H1 (cell line): ENCODE results near the gene ZSWIM4. TPM values are rescaled to one million over a fixed set of nuclear protein-coding genes. Genes with fewer than 3 reads are reported as not detected.

Source experiments
- CTCF ChIA-PET: fragments of 300-600 bp; sonication (Branson Sonifier 250); formaldehyde crosslinking; loops from one replicate; lab custom pipeline; 2021; ENCODE audit not compliant: partially characterized antibody; lab: Charles Lee
- POLR2A ChIA-PET: fragments of 300-600 bp; sonication (Branson Sonifier 250); formaldehyde crosslinking; loops from one replicate; lab custom pipeline; 2021; ENCODE audit warnings: inconsistent platforms; ENCODE audit not compliant: partially characterized antibody; lab: Charles Lee
- DNase-seq, 2 experiments: peaks; one replicate each; pipeline versions ENCODE4 v3.0.0 to v3.0.0-alpha.2; 2010 to 2022; ENCODE audit warnings: low spot score in 2 of 2, low read depth in 1 of 2, mixed read lengths in 1 of 2
- FAIRE-seq: peaks from 2 replicates; lab custom pipeline; 2011; peaks lifted over from hg19 to GRCh38; lab: Jason Lieb, UNC
- H2AFZ ChIP-seq: 2 replicates; pipeline ENCODE4 v1.8.1; 2012; ENCODE audit warnings: low read length, inconsistent platforms
- H2AK5ac ChIP-seq: 2 replicates; pipeline ENCODE4 v1.6.1; 2013; ENCODE audit warnings: low read depth, low read length
- H2BK120ac ChIP-seq: replicated peaks from 2 replicates; pipeline ENCODE3; 2013; ENCODE audit warnings: low read depth, low read length, inconsistent platforms
- H2BK12ac ChIP-seq: 2 replicates; pipeline ENCODE4 v1.6.1; 2013; ENCODE audit warnings: low read depth, low read length
- H2BK15ac ChIP-seq: 2 replicates; pipeline ENCODE4 v1.6.1; 2013; ENCODE audit warnings: low read length
- H2BK20ac ChIP-seq: 2 replicates; pipeline ENCODE4 v1.6.1; 2013; ENCODE audit warnings: low read length
- H2BK5ac ChIP-seq: 2 replicates; pipeline ENCODE4 v1.6.1; 2013; ENCODE audit warnings: low read depth, low read length
- H3K14ac ChIP-seq: 2 replicates; pipeline ENCODE4 v1.6.1; 2013; ENCODE audit warnings: inconsistent platforms; ENCODE audit not compliant: insufficient read length
- H3K18ac ChIP-seq: 2 replicates; pipeline ENCODE4 v1.6.1; 2013; ENCODE audit warnings: low read length; ENCODE audit errors: extremely low read depth
- H3K23ac ChIP-seq: 2 replicates; pipeline ENCODE4 v1.6.1; 2013; ENCODE audit warnings: inconsistent platforms; ENCODE audit not compliant: insufficient read length
- H3K23me2 ChIP-seq: 2 replicates; pipeline ENCODE4 v1.6.1; 2013; ENCODE audit warnings: low read depth, low read length
- H3K27ac ChIP-seq: 2 replicates; pipeline ENCODE4 v1.6.1; 2011; ENCODE audit warnings: low read depth, low read length, inconsistent platforms
- H3K27me3 ChIP-seq, 4 experiments: replicated peaks in 1 of 4; 1 replicate in 1 of 4; 2 replicates in 3 of 4; pipeline versions ENCODE4 v1.6.1 to v1.8.1; 2011 to 2013; ENCODE audit warnings: low read length in 3 of 4, mild to moderate bottlenecking in 3 of 4, inconsistent platforms in 2 of 4, mixed read lengths in 2 of 4, moderate library complexity in 1 of 4; ENCODE audit not compliant: control insufficient read depth in 3 of 4, insufficient read depth in 3 of 4; ENCODE audit errors: extremely low read depth in 1 of 4
- H3K36me3 ChIP-seq, 4 experiments: 2 replicates each; pipeline versions ENCODE4 v1.6.1 to v1.8.1; 2011 to 2013; ENCODE audit warnings: mild to moderate bottlenecking in 4 of 4, low read length in 3 of 4, moderate library complexity in 2 of 4, control low read depth in 1 of 4, inconsistent platforms in 1 of 4; ENCODE audit not compliant: insufficient read depth in 4 of 4, control insufficient read depth in 2 of 4
- H3K4ac ChIP-seq: replicated peaks from 2 replicates; pipeline ENCODE3; 2013; ENCODE audit warnings: low read length, low read depth, mixed read lengths, inconsistent platforms; ENCODE audit not compliant: insufficient read length
- H3K4me1 ChIP-seq, 4 experiments: replicated peaks in 1 of 4; 1 replicate in 1 of 4; 2 replicates in 3 of 4; pipeline versions ENCODE4 v1.6.1 to v1.8.1; 2011 to 2013; ENCODE audit warnings: low read length in 3 of 4, inconsistent platforms in 2 of 4, mixed read lengths in 1 of 4; ENCODE audit not compliant: insufficient read depth in 4 of 4, control insufficient read depth in 3 of 4
- H3K4me2 ChIP-seq, 2 experiments: 2 replicates each; pipeline versions ENCODE4 v1.6.1 to v1.8.1; 2011 to 2013; ENCODE audit warnings: low read depth in 2 of 2, low read length in 2 of 2, control low read depth in 1 of 2, inconsistent platforms in 1 of 2, mild to moderate bottlenecking in 1 of 2; ENCODE audit not compliant: insufficient read depth in 1 of 2
- H3K4me3 ChIP-seq, 4 experiments: fragments of 200-600, 300-600 bp in 1 of 4; sonication (generic), shearing (Covaris generic), sonication (Bioruptor Twin) in 1 of 4; 2 replicates each; pipeline versions ENCODE4 v1.5.1 to v1.8.1; 2011 to 2016; ENCODE audit warnings: low read length in 4 of 4, low read depth in 3 of 4, control low read depth in 2 of 4, inconsistent platforms in 2 of 4, mild to moderate bottlenecking in 2 of 4, mixed read lengths in 1 of 4, moderate library complexity in 1 of 4; ENCODE audit not compliant: insufficient read depth in 2 of 4; ENCODE audit errors: extremely low read depth in 1 of 4
- H3K56ac ChIP-seq: replicated peaks from 2 replicates; pipeline ENCODE3; 2013; ENCODE audit warnings: low read depth, mild to moderate bottlenecking, mixed read lengths, low read length, inconsistent platforms; ENCODE audit not compliant: insufficient read length
- H3K79me1 ChIP-seq: 2 replicates; pipeline ENCODE4 v1.6.1; 2013; ENCODE audit warnings: low read depth, low read length, control low read depth
- H3K79me2 ChIP-seq, 2 experiments: 2 replicates each; pipeline versions ENCODE4 v1.6.1 to v1.8.1; 2012 to 2013; ENCODE audit warnings: low read length in 2 of 2, mild to moderate bottlenecking in 2 of 2, inconsistent platforms in 1 of 2; ENCODE audit not compliant: insufficient read depth in 2 of 2, control insufficient read depth in 1 of 2
- H3K9ac ChIP-seq, 4 experiments: replicated peaks in 1 of 4; 1 replicate in 1 of 4; 2 replicates in 3 of 4; pipeline versions ENCODE4 v1.6.1 to v1.8.1; 2011 to 2013; ENCODE audit warnings: low read depth in 3 of 4, low read length in 3 of 4, control low read depth in 2 of 4, mild to moderate bottlenecking in 2 of 4, moderate library complexity in 2 of 4, inconsistent platforms in 1 of 4; ENCODE audit errors: extremely low read depth in 1 of 4
- H3K9me3 ChIP-seq, 2 experiments: 2 replicates each; pipeline versions ENCODE4 v1.6.1 to v1.8.1; 2012 to 2013; ENCODE audit warnings: mild to moderate bottlenecking in 2 of 2, moderate library complexity in 2 of 2, control low read depth in 1 of 2, inconsistent platforms in 1 of 2, low read depth in 1 of 2, low read length in 1 of 2, mixed read lengths in 1 of 2; ENCODE audit not compliant: insufficient read depth in 2 of 2
- H4K20me1 ChIP-seq, 2 experiments: replicated peaks in 1 of 2; 2 replicates each; pipeline versions ENCODE3 to v1.8.1; 2011 to 2013; ENCODE audit warnings: inconsistent platforms in 2 of 2, low read length in 2 of 2, mild to moderate bottlenecking in 1 of 2; ENCODE audit not compliant: insufficient read depth in 2 of 2, control insufficient read depth in 1 of 2
- H4K5ac ChIP-seq: 2 replicates; pipeline ENCODE4 v1.6.1; 2013; ENCODE audit warnings: low read length, low read depth, mixed read lengths, inconsistent platforms; ENCODE audit not compliant: insufficient read length
- H4K8ac ChIP-seq: 2 replicates; pipeline ENCODE4 v1.8.0; 2013; ENCODE audit warnings: mild to moderate bottlenecking, moderate library complexity, low read length, inconsistent platforms; ENCODE audit not compliant: insufficient read depth; ENCODE audit errors: extremely low read depth
- H4K91ac ChIP-seq: replicated peaks from 2 replicates; pipeline ENCODE3; 2013; ENCODE audit warnings: low read length, mixed read lengths, inconsistent platforms; ENCODE audit not compliant: insufficient read length
- KDM1A ChIP-seq: fragments of 200-600, 300-600 bp; sonication (generic); IDR thresholded peaks from 2 replicates; pipeline ENCODE4 v1.7.1; 2016; ENCODE audit warnings: mild to moderate bottlenecking, low read length, borderline replicate concordance
- TAF7 ChIP-seq: optimal IDR thresholded peaks from 2 replicates; pipeline ENCODE3; 2011; ENCODE audit warnings: low read depth, mild to moderate bottlenecking, inconsistent platforms, low read length, moderate library complexity, borderline replicate concordance
- WGBS, 2 experiments: shearing (Covaris generic) in 1 of 2; methylation state at CpG; one replicate each; pipeline versions ENCODE4 v1.1.6 to v1.1.7; 2013 to 2015; ENCODE audit warnings: low lambda C conversion rate in 2 of 2, mixed read lengths in 2 of 2, inconsistent platforms in 1 of 2, low coverage in 1 of 2, missing lambda C conversion rate in 1 of 2; ENCODE audit not compliant: insufficient replicate concordance in 2 of 2, insufficient coverage in 1 of 2, insufficient read length in 1 of 2; ENCODE audit errors: extremely low coverage in 1 of 2, missing lambda C conversion rate in 1 of 2; 5-methylcytosine and 5-hydroxymethylcytosine counted together
- polyA plus RNA-seq, 7 experiments: library from polyadenylated mRNA; depleted of rRNA in 3 of 7; stranded (reverse) in 5 of 7; unstranded in 2 of 7; fragments of >200 nt in 5 of 7; fragments of 200-250 nt in 2 of 7; gene quantifications; 1 replicate in 5 of 7; 2 replicates in 1 of 7; 4 replicates in 1 of 7; pipeline versions ENCODE4 v1.2.1 to v1.2.3, GENCODE V29; 2011 to 2013; ENCODE audit warnings: missing spikeins in 2 of 7, mixed read lengths in 2 of 7
- total RNA-seq: library from RNA; stranded (reverse); fragmentation: NEBNext Ultra II Directional; extraction: Animal tissue kit (Norgen Biotek cat#: 25700); gene quantifications from 2 replicates; pipeline ENCODE4 v1.2.1, GENCODE V29; 2021

ZSWIM4 gene
- total and polyA plus RNA-seq, 2 of the 8 experiments (the other 6 are each of a cell fraction or from before 2014, with no cell fraction given), result 12.2 to 31.1 TPM

GRCh38 chr19:13813147-13813546, 17.9 kb downstream of the ZSWIM4 start:
- Histone ChIP-seq H4K91ac (no peak overlapping the region), H2BK12ac (no peak overlapping the region)
- peak; percentile 39; the same call in 1 of the 2 replicates for TF ChIP-seq KDM1A
- no peak for TF ChIP-seq TAF7
- TF ChIP-seq, all 59 proteins: peak for 1
- H3K4me1 ChIP-seq, result peaks cover 0 to 4% (median 3%) of the 10 kb centered on the region in 4 experiments; a peak in 5 of 7 replicates
- H3K18ac ChIP-seq, result no peak overlapping the region
- H3K9ac ChIP-seq, result no peak overlapping the region
- H3K79me1 ChIP-seq, result no peaks in the 10 kb centered on the region
- H3K14ac ChIP-seq, result no peak overlapping the region
- CTCF ChIA-PET, result interaction anchor here (1.3 kb wide), 1 partner anchor 25 kb away, joined by 3 read pairs; no protein-coding TSS in a partner anchor
- H2AFZ ChIP-seq, result no peak overlapping the region
- no peak overlapping the region for H2AK5ac ChIP-seq
- H3K4ac ChIP-seq, result no peak overlapping the region
- H3K4me2 ChIP-seq, result no peak overlapping the region
- peaks cover 0 to 2% of the 10 kb centered on the region in 2 experiments for H4K20me1 ChIP-seq
- no peaks in the 10 kb centered on the region for H3K27me3 ChIP-seq
- H3K9me3 ChIP-seq, result no peaks in the 10 kb centered on the region
- peaks cover 5 to 37% (median 17%) of the 10 kb centered on the region in 4 experiments; a peak in 5 of 8 replicates for H3K36me3 ChIP-seq
- H2BK5ac ChIP-seq, result no peak overlapping the region
- H4K5ac ChIP-seq, result no peak overlapping the region
- H4K8ac ChIP-seq, result no peak overlapping the region
- POLR2A ChIA-PET, result interaction anchor here (1.3 to 5.2 kb wide), 3 partner anchors 8 to 33 kb away, joined by 3 to 34 read pairs (median 4); no protein-coding TSS in a partner anchor
- H3K4me3 ChIP-seq, result no peak overlapping the region
- 89% methylated on average over 2 of the region's 2 CpGs; no CpG with 5 or more reads in 1 of the 2 experiments for WGBS, 2 experiments
- no peak overlapping the region for H3K23ac ChIP-seq
- no peak overlapping the region for H3K56ac ChIP-seq
- no peak overlapping the region for H2BK20ac ChIP-seq
- no peak overlapping the region for H2BK120ac ChIP-seq
- no peaks in the 10 kb centered on the region for H3K79me2 ChIP-seq
- FAIRE-seq (no peak), DNase-seq (no peak)
- H3K23me2 ChIP-seq, result peaks cover 4% of the 10 kb centered on the region; the same call in 1 of the 2 replicates
- H2BK15ac ChIP-seq, result no peak overlapping the region
- no peak overlapping the region for H3K27ac ChIP-seq
